Endothelial cell (in vitro differentiated cells): ENCODE measurements around the gene AXIN1. TPM values are rescaled to one million over a fixed set of nuclear protein-coding genes. Genes with fewer than 3 reads are reported as not detected.
"Not testable (repeated sequence)": the region's sequence is repeated elsewhere in the genome, so short reads cannot be mapped to it uniquely, and the experiment has no call there.

ENCODE experiments used
- DNase-seq: peaks from one replicate; pipeline ENCODE4 v3.0.0; 2021; ENCODE audit warnings: low spot score
- H3K27ac Mint-ChIP-seq: one replicate; pipeline ENCODE4 v1.8.0; 2021; ENCODE audit warnings: mixed read lengths, inconsistent platforms; ENCODE audit not compliant: unreplicated experiment
- H3K27me3 Mint-ChIP-seq: one replicate; pipeline ENCODE4 v1.8.0; 2021; ENCODE audit warnings: mild to moderate bottlenecking, moderate library complexity, mixed read lengths, inconsistent platforms; ENCODE audit not compliant: unreplicated experiment
- H3K36me3 Mint-ChIP-seq: one replicate; pipeline ENCODE4 v1.8.0; 2021; ENCODE audit warnings: mild to moderate bottlenecking, low read depth, mixed read lengths, inconsistent platforms; ENCODE audit not compliant: unreplicated experiment
- H3K4me1 Mint-ChIP-seq: one replicate; pipeline ENCODE4 v1.8.0; 2021; ENCODE audit warnings: mild to moderate bottlenecking, mixed read lengths, inconsistent platforms; ENCODE audit not compliant: unreplicated experiment
- H3K4me3 Mint-ChIP-seq: one replicate; pipeline ENCODE4 v1.8.0; 2021; ENCODE audit warnings: mild to moderate bottlenecking, mixed read lengths, inconsistent platforms; ENCODE audit not compliant: unreplicated experiment
- H3K9me3 Mint-ChIP-seq: one replicate; pipeline ENCODE4 v1.8.0; 2021; ENCODE audit warnings: mixed read lengths, inconsistent platforms; ENCODE audit not compliant: unreplicated experiment
- CTCF ChIP-seq: fragments of 200-600 bp; sonication (generic); IDR thresholded peaks from one replicate; pipeline ENCODE4 v1.5.0; 2021; ENCODE audit warnings: antibody characterized with exemption; ENCODE audit not compliant: unreplicated experiment
- total RNA-seq: library from RNA; stranded (reverse); fragmentation: NEBNext Ultra II Directional; extraction: Animal tissue kit (Norgen Biotek cat#: 25700); gene quantifications from one replicate; pipeline ENCODE4 v1.2.1, GENCODE V29; 2021; ENCODE audit not compliant: unreplicated experiment

The AXIN1 gene
- total RNA-seq, 1 donor from 2014 or later: 17.5 TPM

DNA sequence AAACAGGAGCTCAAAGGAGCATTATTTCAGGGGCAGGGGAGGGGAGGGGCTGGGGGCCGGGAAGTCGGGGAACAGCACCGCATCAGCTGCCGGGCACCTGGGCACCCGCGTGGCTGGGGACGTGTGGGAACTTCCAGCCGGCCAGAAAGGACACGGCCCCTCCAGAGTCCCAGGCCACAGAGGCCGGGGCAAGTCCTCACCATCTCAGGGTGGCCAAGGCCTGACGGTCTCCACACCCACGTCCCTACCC lies 28.2 kb upstream of the AXIN1 start:
- Mint-ChIP-seq H3K27ac (no peak overlapping the region), H3K27me3 (peaks cover 14% of the 10 kb centered on the region)

DNA sequence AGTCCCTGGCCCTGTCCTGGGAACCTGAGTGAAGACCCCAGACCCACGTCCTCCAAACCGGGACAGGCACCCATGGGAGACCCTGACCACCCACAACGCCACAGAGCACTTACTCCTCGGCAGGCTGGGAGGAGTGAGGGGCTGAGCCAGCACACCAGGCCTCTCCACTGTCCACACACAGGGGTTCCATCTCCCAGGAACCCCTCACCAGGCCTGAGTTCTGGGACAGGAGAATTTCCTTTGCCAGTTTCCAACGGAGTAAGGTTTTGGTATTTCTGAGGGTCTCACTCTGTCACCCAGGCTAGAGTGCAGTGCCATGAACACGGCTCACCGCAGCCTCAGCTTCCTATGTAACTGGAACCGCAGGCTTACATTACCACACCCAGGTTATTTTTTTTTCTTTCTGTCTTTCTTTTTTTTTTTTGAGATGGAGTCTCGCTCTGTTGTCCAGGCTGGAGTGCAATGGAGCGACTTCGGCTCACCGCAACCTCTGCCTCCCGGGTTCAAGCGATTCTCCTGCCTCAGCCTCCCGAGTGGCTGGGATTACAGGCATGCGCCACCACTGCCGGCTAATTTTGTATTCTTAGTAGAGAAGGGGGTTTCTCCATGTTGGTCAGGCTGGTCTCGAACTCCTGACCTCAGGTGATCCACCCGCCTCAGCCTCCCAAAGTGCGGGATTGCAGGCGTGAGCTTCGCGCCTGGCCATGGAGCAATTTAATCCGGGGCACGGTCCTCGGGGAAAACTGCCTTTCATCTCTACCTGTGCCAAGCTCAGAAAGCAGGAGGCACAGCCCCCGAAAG lies 27.6 kb upstream of the AXIN1 start:
- Mint-ChIP-seq H3K4me3 (peak overlapping the region; percentile 88), H3K36me3 (no peaks in the 10 kb centered on the region), H3K27ac (peak overlapping the region; percentile 30), H3K9me3 (no peaks in the 10 kb centered on the region), H3K4me1 (peaks cover 20% of the 10 kb centered on the region), H3K27me3 (peaks cover 14% of the 10 kb centered on the region)
- no peak for DNase-seq
- no peak for TF ChIP-seq CTCF

More for the DNA sequence above, 28.2 kb upstream of the AXIN1 start:
- Mint-ChIP-seq H3K4me1 (peaks cover 20% of the 10 kb centered on the region), H3K36me3 (no peaks in the 10 kb centered on the region), H3K9me3 (no peaks in the 10 kb centered on the region), H3K4me3 (peak overlapping the region; percentile 88)
- TF ChIP-seq CTCF: no peak
- no peak for DNase-seq

- H3K27ac Mint-ChIP-seq: no peak overlapping the region
- H3K4me3 Mint-ChIP-seq: no peak overlapping the region
- no peaks in the 10 kb centered on the region for H3K36me3 Mint-ChIP-seq
- no peak for TF ChIP-seq CTCF
- H3K27me3 Mint-ChIP-seq: peaks cover 14% of the 10 kb centered on the region
- H3K9me3 Mint-ChIP-seq: no peaks in the 10 kb centered on the region
- no peak for DNase-seq
- peaks cover 19% of the 10 kb centered on the region for H3K4me1 Mint-ChIP-seq
These were observed 26.8 kb upstream of the AXIN1 start for GRCh38 chr16:379183-379960.

DNA sequence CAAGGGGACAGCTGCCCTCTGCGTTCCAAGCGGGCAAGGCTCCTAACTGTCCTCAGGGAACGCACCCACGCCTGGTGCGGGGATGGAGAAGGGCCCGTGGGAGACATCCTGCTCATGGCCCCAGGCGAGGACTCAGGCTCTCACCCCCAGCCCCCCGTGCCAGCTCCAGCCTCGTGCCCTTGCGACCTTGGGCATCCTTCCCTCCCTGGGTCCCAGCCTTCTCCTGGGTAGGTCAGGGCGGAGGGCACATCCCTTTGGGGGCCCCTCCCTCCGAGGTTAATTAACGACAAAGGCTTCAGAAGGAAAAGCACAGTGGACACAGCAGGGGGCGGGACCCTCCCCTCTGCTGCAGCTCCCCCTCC lies 26.3 kb upstream of the AXIN1 start:
- TF ChIP-seq CTCF: no peak
- no peak overlapping the region for H3K4me3 Mint-ChIP-seq
- H3K9me3 Mint-ChIP-seq: no peaks in the 10 kb centered on the region
- no peak overlapping the region for H3K27ac Mint-ChIP-seq
- peaks cover 14% of the 10 kb centered on the region for H3K27me3 Mint-ChIP-seq
- no peak for DNase-seq
- H3K36me3 Mint-ChIP-seq: no peaks in the 10 kb centered on the region
- peaks cover 14% of the 10 kb centered on the region for H3K4me1 Mint-ChIP-seq

GRCh38 chr16:378113-378820 lies 25.7 kb upstream of the AXIN1 start:
- not testable (repeated sequence) for H3K4me1 Mint-ChIP-seq, H3K9me3 Mint-ChIP-seq, DNase-seq, H3K36me3 Mint-ChIP-seq, H3K4me3 Mint-ChIP-seq, H3K27ac Mint-ChIP-seq
- peaks cover 16% of the 10 kb centered on the region for H3K27me3 Mint-ChIP-seq
